Measurements from ENCODE around the gene PAIP1.
"Not testable (repeated sequence)": the region's sequence is repeated elsewhere in the genome, so short reads cannot be mapped to it uniquely, and the experiment has no call there.

PAIP1 gene

DNA sequence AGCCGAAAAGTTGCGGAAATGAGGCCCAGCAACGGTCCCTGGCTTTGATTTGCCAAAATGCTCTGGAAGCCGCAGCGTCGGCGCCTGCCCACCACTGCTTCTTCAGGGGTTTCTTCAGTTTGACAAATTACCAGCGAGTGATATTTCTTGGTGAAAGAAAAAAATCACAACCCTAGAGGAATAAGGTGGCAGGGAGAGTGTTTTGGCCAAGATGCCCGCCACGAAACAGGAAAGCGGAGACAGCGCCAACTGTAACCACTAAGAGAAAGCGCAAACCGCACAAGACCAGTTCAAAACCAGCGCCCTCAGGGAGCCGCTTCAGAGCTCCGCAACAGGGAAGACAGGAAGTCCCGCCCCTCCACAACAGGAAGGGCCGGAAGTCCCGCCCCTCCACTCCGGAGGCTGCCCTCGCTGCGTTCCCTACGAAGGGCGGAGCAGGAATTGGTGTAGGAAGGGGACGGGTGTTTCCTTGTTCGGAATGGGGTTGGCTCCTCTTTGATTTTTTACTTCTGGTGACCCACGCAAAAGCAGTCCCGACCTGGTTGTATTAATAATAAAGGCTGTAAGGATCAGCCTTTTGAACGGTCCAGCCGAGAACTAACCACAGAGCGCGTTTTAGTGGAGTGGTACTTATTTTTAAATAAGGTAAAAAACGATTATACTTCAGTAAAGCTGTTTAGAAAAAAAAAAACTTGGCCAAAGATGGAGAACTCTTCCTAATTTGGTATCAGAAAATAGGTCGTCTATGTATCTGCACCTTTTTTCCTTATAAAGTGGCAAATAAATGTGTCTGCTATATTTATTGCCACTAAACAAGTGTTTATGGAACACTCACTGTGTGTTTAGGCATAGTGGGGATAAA, 41.8 kb downstream of the PAIP1 start, which contains the start of gene C5orf34:
TSS of gene C5orf34 (minus strand) at position 333 of the 862 bp plus-strand sequence. CDS start 5,809 bp downstream, outside the sequence.
- DNase-seq: peak; percentile 91

- DNase-seq: no peak
Measured at GRCh38 chr5:43514471-43514815, 42.4 kb downstream of the PAIP1 start.

DNA sequence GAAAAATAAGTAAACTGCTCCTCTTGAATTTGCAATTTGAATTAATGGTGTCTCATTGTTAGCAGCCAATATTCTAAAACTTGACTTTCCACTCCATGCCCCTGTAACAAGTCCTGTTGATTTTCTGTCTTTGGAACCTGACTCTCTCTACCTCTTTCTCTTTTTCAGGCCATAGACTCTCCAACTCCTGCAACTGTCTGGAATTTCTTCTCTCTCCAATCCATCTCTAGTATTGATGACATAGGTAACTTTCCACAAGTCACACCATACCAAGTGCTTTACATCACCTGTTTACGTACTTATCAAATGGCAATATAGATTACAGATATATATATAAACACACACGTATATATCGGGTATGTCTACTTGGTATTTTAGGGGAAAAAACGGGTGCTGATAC, 42.9 kb downstream of the PAIP1 start:
- no peak for DNase-seq

- DNase-seq: not testable (repeated sequence)
Measured at GRCh38 chr5:43511062-43511461, 45.8 kb downstream of the PAIP1 start.

DNA sequence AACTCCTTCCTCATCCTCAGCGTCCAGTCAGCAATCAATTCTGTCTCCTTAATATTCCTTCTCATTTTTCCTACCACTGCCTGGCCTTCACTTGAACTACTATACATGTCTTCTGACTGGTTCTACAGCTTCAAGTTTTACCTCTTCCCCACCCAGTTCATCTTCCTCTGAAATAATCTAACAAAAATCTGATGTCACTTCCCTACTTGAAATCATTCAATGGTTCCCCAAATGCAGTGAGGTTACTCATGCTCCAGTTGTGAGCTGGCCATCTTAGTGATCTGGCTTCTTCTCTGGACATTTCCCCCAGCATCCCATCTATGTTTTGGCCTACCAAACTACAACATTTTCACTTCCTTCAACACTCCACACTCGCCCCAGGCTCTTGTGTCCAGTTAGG, 58.3 kb downstream of the PAIP1 start:
- no peak for DNase-seq

DNA sequence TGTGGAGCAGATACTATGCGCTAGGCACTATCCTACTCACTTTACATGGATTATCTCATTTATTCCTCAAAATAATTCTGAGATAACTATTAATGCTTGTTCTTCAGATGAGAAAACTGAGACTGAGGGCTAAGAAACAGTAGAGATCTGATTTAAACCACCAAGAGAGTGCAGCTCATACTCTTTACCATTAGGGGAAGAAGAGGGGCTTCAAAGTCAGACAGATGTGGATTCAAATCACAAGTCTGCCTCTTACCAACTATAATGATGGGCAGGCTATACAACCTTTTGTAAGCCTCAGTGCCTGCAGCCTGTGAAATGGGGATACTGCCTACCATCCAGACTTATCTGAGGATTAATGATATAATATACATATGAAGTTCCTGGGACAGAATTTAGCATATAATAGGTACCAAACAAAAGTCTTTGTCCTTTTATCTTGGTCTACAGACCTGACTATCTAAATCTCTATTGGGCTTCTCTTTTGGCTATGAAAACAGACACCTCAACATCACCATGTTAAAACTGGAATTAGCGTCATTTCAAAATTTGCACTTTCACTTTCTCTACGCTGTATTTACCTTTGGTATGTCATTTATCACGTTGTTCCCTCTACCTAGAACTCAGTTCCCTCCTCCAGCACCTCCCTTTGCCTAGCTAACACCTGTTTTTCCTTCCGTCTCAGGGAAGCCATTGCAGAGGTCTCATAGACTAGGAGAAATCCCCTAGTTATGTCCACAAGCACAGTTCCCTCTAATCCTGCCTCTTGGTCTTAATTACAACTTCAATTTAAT, 59.4 kb downstream of the PAIP1 start:
- peak; percentile 35 for DNase-seq

DNA sequence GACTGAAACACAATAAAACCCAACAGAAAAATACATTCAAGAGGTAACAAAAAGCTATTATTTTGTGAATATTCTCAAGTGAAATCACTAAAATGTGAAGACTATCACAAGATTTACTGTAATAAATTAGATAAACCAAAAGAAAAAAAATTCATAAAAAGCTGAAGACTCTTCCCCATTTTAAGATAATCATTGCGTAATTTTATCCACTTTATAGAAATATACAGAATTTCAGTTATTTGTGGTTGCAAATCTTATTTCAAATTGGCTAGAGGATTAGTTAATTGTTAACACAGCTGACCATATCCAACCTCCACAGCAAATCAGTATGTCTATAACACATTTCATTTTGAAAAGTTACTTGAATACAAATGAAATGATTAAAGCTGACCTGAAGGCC, 65.6 kb downstream of the PAIP1 start:
- no peak for DNase-seq

DNA sequence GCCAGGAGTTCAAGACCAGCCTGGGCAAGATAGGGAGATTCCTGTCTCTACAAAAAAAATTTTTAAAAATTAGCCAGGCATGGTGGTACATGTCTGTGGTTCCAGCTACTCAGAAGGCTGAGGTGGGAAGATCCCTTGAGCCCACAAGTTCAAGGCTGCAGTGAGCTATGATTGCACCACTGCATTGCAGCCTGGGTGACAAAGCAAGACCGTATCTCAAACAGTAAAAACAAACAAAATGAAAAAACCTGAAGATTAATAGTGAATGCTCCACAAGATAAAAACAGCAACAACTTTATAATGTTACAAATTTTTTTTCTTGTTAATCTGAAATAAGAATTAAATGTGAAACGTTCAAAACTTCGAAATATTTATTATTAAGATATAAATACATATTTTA, 70.5 kb downstream of the PAIP1 start:
- no peak for DNase-seq

GRCh38 chr5:43485406-43485805, 71.5 kb downstream of the PAIP1 start:
- DNase-seq: no peak

DNA sequence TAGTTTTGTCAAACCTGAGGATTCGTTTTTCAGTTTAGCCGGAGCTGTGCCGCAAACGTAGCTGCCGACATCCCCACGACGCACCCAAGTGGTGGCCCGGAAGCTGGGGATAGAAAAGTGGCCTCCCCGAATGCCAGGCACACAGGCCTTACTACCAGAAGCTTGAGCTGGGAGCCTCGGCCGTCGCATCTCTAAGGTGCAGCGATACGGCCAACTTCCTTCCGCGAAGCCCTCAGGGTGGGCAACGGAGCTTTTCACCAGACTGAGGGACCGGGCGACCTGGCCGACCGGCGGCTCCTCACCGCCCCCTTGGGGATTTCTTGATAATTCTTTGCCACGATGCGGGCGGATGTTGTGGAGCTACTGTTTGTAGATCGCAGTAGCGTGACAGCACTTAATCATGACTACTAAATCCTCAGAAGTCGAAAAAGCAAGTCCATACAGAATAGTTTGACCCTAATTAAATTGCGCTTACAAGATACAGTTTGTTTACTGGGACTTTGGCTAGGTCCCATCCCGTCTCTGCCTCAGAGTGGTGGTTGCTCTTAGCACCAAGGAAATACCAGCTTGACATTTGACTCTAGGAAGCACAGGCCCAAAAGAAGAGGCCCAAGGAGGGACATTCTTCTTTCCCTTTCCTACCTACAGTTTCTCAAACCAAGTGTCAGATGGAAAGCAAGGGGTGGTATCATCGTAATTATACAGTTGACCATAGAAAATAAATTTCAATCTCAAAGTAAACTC, 72.6 kb downstream of the PAIP1 start:
- DNase-seq: peak; percentile 58

- DNase-seq: peak; percentile 70
Measured at GRCh38 chr5:43483298-43484105, 73.4 kb downstream of the PAIP1 start, which contains the start of gene TMEM267. TSS of gene TMEM267 (minus strand) at chr5:43483865. CDS start at chr5:43453969, 29,896 bp downstream.

DNA sequence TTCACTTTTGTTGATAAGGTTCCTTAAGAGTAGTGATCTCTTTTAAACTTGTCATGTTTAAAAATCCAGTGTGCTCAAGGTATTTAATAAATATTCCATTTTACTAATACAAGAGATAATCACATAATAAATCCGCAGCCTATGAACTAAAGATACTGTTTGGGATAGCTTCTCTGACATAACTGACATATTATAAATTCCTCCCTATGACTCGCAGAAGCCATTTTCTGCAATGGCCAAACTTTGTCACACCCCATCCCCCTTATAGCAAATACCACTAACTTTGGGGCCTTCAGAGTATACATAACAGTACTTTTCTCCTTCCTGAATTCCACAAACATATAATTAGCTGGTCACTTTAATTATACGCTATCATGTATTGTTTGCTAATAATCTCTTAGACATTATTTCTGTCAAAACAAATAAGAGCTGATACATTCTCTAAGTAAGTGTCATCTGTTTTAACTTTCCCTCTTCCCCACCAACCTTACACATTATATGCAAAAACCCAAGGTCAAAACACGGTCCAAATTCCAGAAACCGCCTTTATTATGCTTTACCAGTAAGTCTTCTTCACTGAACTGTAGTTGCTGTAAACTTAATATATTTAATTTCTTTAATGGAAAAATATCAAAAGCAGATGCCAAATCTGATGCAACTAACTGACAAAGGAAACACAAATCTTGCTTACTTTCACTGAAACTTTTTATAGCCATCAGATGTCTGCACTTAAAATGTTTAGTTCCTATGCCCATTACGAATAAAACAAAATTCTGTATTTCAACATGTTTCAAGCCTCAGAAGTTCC, 74.2 kb downstream of the PAIP1 start:
- DNase-seq: no peak

Data from NCI-H2029 treated with DMSO at 0.1 percent for 48 hours (cell line).